Activated T-cell treated with anti-CD3 and anti-CD28 coated beads, Interleukin-2, amount 50 U/mL, for 24 hours (primary cell): ENCODE measurements around the gene UST.

Experiments used
- DNase-seq: peaks from one replicate; pipeline ENCODE4 v3.0.0-alpha.2; 2020
- H3K27ac Mint-ChIP-seq: 2 replicates; pipeline ENCODE4 v1.8.0; 2020; ENCODE audit warnings: mild to moderate bottlenecking, mixed read lengths
- H3K27me3 Mint-ChIP-seq: 2 replicates; pipeline ENCODE4 v1.8.0; 2020; ENCODE audit warnings: mixed read lengths
- H3K36me3 Mint-ChIP-seq: 2 replicates; pipeline ENCODE4 v1.8.0; 2020; ENCODE audit warnings: low read depth, mixed read lengths
- H3K4me1 Mint-ChIP-seq: 2 replicates; pipeline ENCODE4 v1.8.0; 2020; ENCODE audit warnings: low read depth, mixed read lengths
- H3K4me3 Mint-ChIP-seq: 2 replicates; pipeline ENCODE4 v1.8.0; 2020; ENCODE audit warnings: mild to moderate bottlenecking, moderate library complexity, mixed read lengths
- H3K9me3 Mint-ChIP-seq: 2 replicates; pipeline ENCODE4 v1.8.0; 2020; ENCODE audit warnings: mixed read lengths

The UST gene

GRCh38 chr6:148885925-148886845 is 139.4 kb downstream of the UST start:
- Mint-ChIP-seq H3K36me3 (no peaks in the 10 kb centered on the region), H3K4me3 (no peak overlapping the region), H3K27me3 (no peaks in the 10 kb centered on the region), H3K27ac (no peak overlapping the region), H3K4me1 (peaks cover 6% of the 10 kb centered on the region), H3K9me3 (no peaks in the 10 kb centered on the region)
- no peak for DNase-seq

GRCh38 chr6:148887181-148887580 is 140.4 kb downstream of the UST start:
- H3K9me3 Mint-ChIP-seq, result no peaks in the 10 kb centered on the region
- no peak overlapping the region for H3K27ac Mint-ChIP-seq
- H3K4me1 Mint-ChIP-seq, result peaks cover 8% of the 10 kb centered on the region
- H3K4me3 Mint-ChIP-seq, result no peak overlapping the region
- no peak for DNase-seq
- no peaks in the 10 kb centered on the region for H3K27me3 Mint-ChIP-seq
- H3K36me3 Mint-ChIP-seq, result no peaks in the 10 kb centered on the region

GRCh38 chr6:148888856-148889255 is 142.0 kb downstream of the UST start:
- no peak overlapping the region for H3K27ac Mint-ChIP-seq
- H3K27me3 Mint-ChIP-seq, result no peaks in the 10 kb centered on the region
- peaks cover 3% of the 10 kb centered on the region for H3K4me1 Mint-ChIP-seq
- H3K36me3 Mint-ChIP-seq, result no peaks in the 10 kb centered on the region
- DNase-seq, result no peak
- no peaks in the 10 kb centered on the region for H3K9me3 Mint-ChIP-seq
- H3K4me3 Mint-ChIP-seq, result no peak overlapping the region

GRCh38 chr6:148890096-148890495 is 143.3 kb downstream of the UST start:
- DNase-seq, result no peak
- H3K36me3 Mint-ChIP-seq, result no peaks in the 10 kb centered on the region
- H3K9me3 Mint-ChIP-seq, result no peaks in the 10 kb centered on the region
- peaks cover 3% of the 10 kb centered on the region for H3K4me1 Mint-ChIP-seq
- H3K27me3 Mint-ChIP-seq, result no peaks in the 10 kb centered on the region
- no peak overlapping the region for H3K27ac Mint-ChIP-seq
- H3K4me3 Mint-ChIP-seq, result no peak overlapping the region

GRCh38 chr6:148890652-148891404 is 144.0 kb downstream of the UST start:
- no peaks in the 10 kb centered on the region for H3K36me3 Mint-ChIP-seq
- H3K9me3 Mint-ChIP-seq, result no peaks in the 10 kb centered on the region
- peaks cover 3% of the 10 kb centered on the region for H3K4me1 Mint-ChIP-seq
- no peak overlapping the region for H3K27ac Mint-ChIP-seq
- no peak for DNase-seq
- no peak overlapping the region for H3K4me3 Mint-ChIP-seq
- no peaks in the 10 kb centered on the region for H3K27me3 Mint-ChIP-seq

GRCh38 chr6:148891405-148891783 is 144.6 kb downstream of the UST start:
- DNase-seq, result no peak
- Mint-ChIP-seq H3K4me1 (peaks cover 3% of the 10 kb centered on the region), H3K9me3 (no peaks in the 10 kb centered on the region), H3K27ac (no peak overlapping the region), H3K36me3 (no peaks in the 10 kb centered on the region), H3K27me3 (no peaks in the 10 kb centered on the region), H3K4me3 (no peak overlapping the region)

- Mint-ChIP-seq H3K4me3 (no peak overlapping the region), H3K27me3 (no peaks in the 10 kb centered on the region), H3K36me3 (no peaks in the 10 kb centered on the region), H3K27ac (no peak overlapping the region), H3K9me3 (no peaks in the 10 kb centered on the region), H3K4me1 (peaks cover 3% of the 10 kb centered on the region)
- DNase-seq, result no peak
These were observed 145.4 kb downstream of the UST start for GRCh38 chr6:148892247-148892646.

GRCh38 chr6:148893073-148893472 is 146.2 kb downstream of the UST start:
- Mint-ChIP-seq H3K36me3 (no peaks in the 10 kb centered on the region), H3K27ac (no peak overlapping the region), H3K4me3 (no peak overlapping the region), H3K4me1 (peaks cover 3% of the 10 kb centered on the region), H3K27me3 (no peaks in the 10 kb centered on the region), H3K9me3 (no peaks in the 10 kb centered on the region)
- DNase-seq, result no peak

GRCh38 chr6:148893481-148893880 is 146.7 kb downstream of the UST start:
- H3K36me3 Mint-ChIP-seq, result no peaks in the 10 kb centered on the region

GRCh38 chr6:148898376-148899014 is 151.7 kb downstream of the UST start:
- H3K27ac Mint-ChIP-seq, result no peak overlapping the region
- H3K27me3 Mint-ChIP-seq, result no peaks in the 10 kb centered on the region
- no peaks in the 10 kb centered on the region for H3K4me1 Mint-ChIP-seq
- H3K4me3 Mint-ChIP-seq, result no peak overlapping the region
- no peak for DNase-seq
- no peaks in the 10 kb centered on the region for H3K9me3 Mint-ChIP-seq
- H3K36me3 Mint-ChIP-seq, result no peaks in the 10 kb centered on the region

More at GRCh38 chr6:148893481-148893880, 146.7 kb downstream of the UST start:
- Mint-ChIP-seq H3K9me3 (no peaks in the 10 kb centered on the region), H3K4me3 (no peak overlapping the region), H3K4me1 (peaks cover 3% of the 10 kb centered on the region), H3K27ac (no peak overlapping the region), H3K27me3 (no peaks in the 10 kb centered on the region)
- no peak for DNase-seq

- H3K27ac Mint-ChIP-seq, result no peak overlapping the region
- no peak for DNase-seq
- no peak overlapping the region for H3K4me3 Mint-ChIP-seq
- no peaks in the 10 kb centered on the region for H3K36me3 Mint-ChIP-seq
- H3K4me1 Mint-ChIP-seq, result no peaks in the 10 kb centered on the region
- no peaks in the 10 kb centered on the region for H3K9me3 Mint-ChIP-seq
- no peaks in the 10 kb centered on the region for H3K27me3 Mint-ChIP-seq
These were observed 158.4 kb downstream of the UST start for GRCh38 chr6:148904896-148905870.

GRCh38 chr6:148905901-148906300 is 159.1 kb downstream of the UST start:
- no peak for DNase-seq
- Mint-ChIP-seq H3K9me3 (no peaks in the 10 kb centered on the region), H3K4me3 (no peak overlapping the region), H3K27me3 (no peaks in the 10 kb centered on the region), H3K27ac (no peak overlapping the region), H3K36me3 (no peaks in the 10 kb centered on the region), H3K4me1 (no peaks in the 10 kb centered on the region)

- no peak for DNase-seq
- no peaks in the 10 kb centered on the region for H3K9me3 Mint-ChIP-seq
- no peak overlapping the region for H3K4me3 Mint-ChIP-seq
- no peaks in the 10 kb centered on the region for H3K36me3 Mint-ChIP-seq
- H3K27ac Mint-ChIP-seq, result no peak overlapping the region
- H3K4me1 Mint-ChIP-seq, result no peaks in the 10 kb centered on the region
- H3K27me3 Mint-ChIP-seq, result no peaks in the 10 kb centered on the region
These were observed 159.6 kb downstream of the UST start for GRCh38 chr6:148906386-148906785.

GRCh38 chr6:148907573-148907972 is 160.7 kb downstream of the UST start:
- no peaks in the 10 kb centered on the region for H3K9me3 Mint-ChIP-seq

More at GRCh38 chr6:148907573-148907972, 160.7 kb downstream of the UST start:
- H3K27ac Mint-ChIP-seq, result no peak overlapping the region
- no peak for DNase-seq
- no peaks in the 10 kb centered on the region for H3K36me3 Mint-ChIP-seq
- H3K4me3 Mint-ChIP-seq, result no peak overlapping the region
- no peaks in the 10 kb centered on the region for H3K27me3 Mint-ChIP-seq
- H3K4me1 Mint-ChIP-seq, result no peaks in the 10 kb centered on the region
